Skeletal muscle tissue (tissue), 4 donors: ENCODE measurements around the gene CNN2. TPM values are rescaled to one million over a fixed set of nuclear protein-coding genes. Genes with fewer than 3 reads are reported as not detected.

Experiments
- H3K27ac ChIP-seq: one replicate; pipeline ENCODE4 v1.7.0; 2013; ENCODE audit warnings: mild to moderate bottlenecking, low read depth, low read length, inconsistent platforms
- H3K27me3 ChIP-seq, 3 donors: one replicate each; pipeline ENCODE4 v1.7.0; 2013; ENCODE audit warnings: low read length in 3 of 3; ENCODE audit not compliant: control insufficient read depth in 3 of 3, insufficient read depth in 3 of 3
- H3K36me3 ChIP-seq, 3 donors: one replicate each; pipeline ENCODE4 v1.7.0; 2013; ENCODE audit warnings: low read length in 3 of 3; ENCODE audit not compliant: control insufficient read depth in 3 of 3, insufficient read depth in 3 of 3
- H3K4me1 ChIP-seq, 3 donors: one replicate each; pipeline ENCODE4 v1.7.0; 2013; ENCODE audit warnings: low read length in 3 of 3, mild to moderate bottlenecking in 3 of 3; ENCODE audit not compliant: control insufficient read depth in 3 of 3, insufficient read depth in 3 of 3
- H3K4me3 ChIP-seq, 3 donors: one replicate each; pipeline ENCODE4 v1.7.0; 2013; ENCODE audit warnings: low read length in 3 of 3
- H3K9ac ChIP-seq, 3 donors: one replicate each; pipeline ENCODE4 v1.7.0; 2013; ENCODE audit warnings: low read length in 3 of 3, mild to moderate bottlenecking in 3 of 3, moderate library complexity in 2 of 3, low read depth in 1 of 3
- H3K9me3 ChIP-seq, 3 donors: one replicate each; pipeline ENCODE4 v1.7.0; 2013; ENCODE audit warnings: low read length in 3 of 3; ENCODE audit not compliant: control insufficient read depth in 3 of 3
- total RNA-seq: library from RNA; depleted of rRNA; stranded (reverse); fragments of >200 nt; gene quantifications from one replicate; pipeline ENCODE4 v1.2.3, GENCODE V29; 2014
- donor health status: Osteomylitis.

CNN2 gene
- total RNA-seq, 1 donor from 2014 or later: 40.2 TPM

DNA sequence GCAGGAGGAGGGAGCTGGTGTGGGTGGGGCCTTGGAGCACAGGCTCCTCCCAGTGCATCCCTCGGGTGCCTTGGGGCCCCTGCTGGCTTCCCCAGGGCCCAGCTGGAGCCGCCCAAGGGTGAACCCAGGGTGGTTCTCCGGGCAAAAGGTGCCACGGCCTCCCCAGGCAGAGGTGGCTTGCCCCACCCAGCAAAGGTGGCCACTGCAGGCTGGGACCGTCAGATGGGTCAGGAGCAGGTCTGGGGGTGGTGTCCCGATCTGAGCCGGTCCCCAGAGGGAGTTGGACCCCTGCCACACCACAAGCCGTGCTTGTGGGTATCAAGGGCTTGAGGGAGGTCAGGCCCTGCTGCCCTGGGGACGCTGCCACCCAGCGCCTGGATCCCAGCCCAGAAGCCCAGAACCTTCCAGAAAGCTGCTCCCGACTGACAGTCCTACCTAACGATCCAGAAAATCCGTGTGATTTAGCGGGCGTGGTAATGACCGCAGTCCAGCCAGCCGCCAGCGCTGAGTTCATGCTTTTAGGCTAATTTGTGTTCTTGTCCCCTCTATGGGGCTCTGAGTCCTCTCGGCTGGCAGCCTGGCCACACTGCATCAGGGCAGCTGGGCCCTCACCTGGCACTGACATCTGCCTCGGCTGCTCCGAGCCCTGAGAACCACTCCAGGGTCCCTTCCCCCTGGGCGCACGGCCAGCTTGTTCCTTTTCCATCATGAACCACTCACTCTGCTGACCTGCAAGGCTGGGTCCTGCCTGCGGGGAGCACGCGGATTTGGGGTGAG lies 31.2 kb upstream of the CNN2 start:
- peaks cover 40 to 46% (median 45%) of the 10 kb centered on the region in 3 donors for H3K27me3 ChIP-seq
- H3K36me3 ChIP-seq: peaks cover 2 to 13% (median 12%) of the 10 kb centered on the region in 3 donors
- H3K4me3 ChIP-seq: no peak overlapping the region
- no peak overlapping the region for H3K9ac ChIP-seq
- H3K27ac ChIP-seq: no peak overlapping the region
- H3K4me1 ChIP-seq: peaks cover 0 to 10% (median 10%) of the 10 kb centered on the region in 3 donors
- H3K9me3 ChIP-seq: no peaks in the 10 kb centered on the region

DNA sequence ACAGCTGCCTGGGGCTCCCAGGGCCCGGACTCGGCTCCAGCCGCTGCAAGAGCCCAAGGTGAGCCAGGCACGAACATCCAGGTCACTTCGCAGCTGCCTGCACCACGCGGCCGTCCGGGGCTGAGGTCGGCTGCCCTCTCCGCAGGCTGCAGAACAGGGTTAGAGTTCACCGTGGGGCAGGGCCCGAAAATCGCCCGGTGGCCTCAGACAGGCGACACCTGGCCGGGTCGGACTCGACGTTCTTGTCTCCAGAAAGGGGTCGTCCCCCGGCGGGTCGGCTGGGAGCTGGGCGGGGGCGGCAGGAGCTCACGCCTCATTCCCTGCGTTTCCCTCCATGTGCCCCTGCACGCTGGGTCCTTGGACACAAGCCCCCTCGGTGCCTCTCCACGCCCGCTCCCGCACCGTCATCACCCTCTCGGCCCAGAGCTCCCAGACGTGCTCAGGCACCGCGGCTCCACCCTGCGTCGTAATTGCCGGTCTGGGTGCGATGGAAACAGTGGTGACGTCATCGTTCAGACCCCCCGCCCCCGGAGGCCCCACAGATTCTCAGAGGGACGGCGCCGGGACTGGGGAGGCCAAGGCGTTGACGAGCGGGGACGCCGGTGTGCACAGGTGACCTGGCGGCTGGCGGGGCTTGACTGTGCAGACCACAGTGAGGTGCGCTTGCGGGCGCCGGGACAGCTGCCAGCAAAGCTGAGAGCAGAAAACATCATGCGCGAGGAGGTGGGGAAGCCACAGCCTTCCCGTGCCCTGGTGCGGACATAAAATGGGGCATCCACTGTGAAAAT lies 30.2 kb upstream of the CNN2 start:
- H3K9me3 ChIP-seq: no peaks in the 10 kb centered on the region
- peaks cover 43 to 54% (median 53%) of the 10 kb centered on the region in 3 donors for H3K27me3 ChIP-seq
- no peak overlapping the region for H3K4me3 ChIP-seq
- peaks cover 0 to 6% (median 5%) of the 10 kb centered on the region in 3 donors for H3K36me3 ChIP-seq
- no peak overlapping the region for H3K9ac ChIP-seq
- peaks cover 0 to 13% (median 10%) of the 10 kb centered on the region in 3 donors for H3K4me1 ChIP-seq
- H3K27ac ChIP-seq: no peak overlapping the region

DNA sequence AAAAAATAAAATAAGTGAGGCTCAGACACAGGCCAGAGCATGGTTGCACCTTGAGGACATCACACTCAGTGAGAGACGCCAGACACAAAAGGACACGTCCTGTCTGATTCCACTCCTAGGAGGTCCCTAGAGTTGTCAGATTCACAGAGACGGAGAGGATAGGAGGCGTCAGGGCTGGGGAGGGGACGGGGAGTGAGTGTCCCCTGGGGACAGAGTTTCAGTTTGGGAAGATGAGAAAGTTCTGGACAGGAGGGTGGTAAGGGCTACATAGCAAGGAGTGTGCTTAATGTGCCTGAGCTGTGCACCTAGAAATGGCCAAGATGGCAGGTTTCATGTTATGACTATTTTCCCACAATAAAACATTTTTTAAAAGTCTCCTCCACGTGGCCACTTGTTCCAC lies 28.3 kb upstream of the CNN2 start:
- Histone ChIP-seq H3K9ac (no peak overlapping the region), H3K27me3 (peaks cover 51 to 67% (median 67%) of the 10 kb centered on the region in 3 donors), H3K36me3 (peaks cover 0 to 3% (median 1%) of the 10 kb centered on the region in 3 donors), H3K9me3 (no peaks in the 10 kb centered on the region), H3K4me3 (no peak overlapping the region), H3K4me1 (peaks cover 0 to 16% (median 10%) of the 10 kb centered on the region in 3 donors), H3K27ac (no peak overlapping the region)

DNA sequence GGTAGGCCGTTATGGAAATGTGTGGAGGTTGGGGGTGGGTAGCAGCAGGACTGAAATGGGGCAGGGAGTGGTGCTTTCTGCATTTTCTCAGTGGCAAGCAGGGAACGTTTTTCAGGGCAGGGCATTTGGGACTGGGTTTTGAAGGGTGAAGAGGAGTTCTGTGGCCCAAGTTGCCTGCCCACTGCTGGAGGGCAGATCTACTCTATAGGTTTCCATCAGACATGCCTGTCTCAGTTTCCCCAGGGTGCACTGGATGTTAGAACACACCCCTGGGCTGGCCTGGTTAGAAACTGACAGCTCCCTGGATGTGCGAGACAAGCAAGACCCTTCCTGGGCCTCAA lies 27.1 kb upstream of the CNN2 start:
- Histone ChIP-seq H3K9me3 (no peaks in the 10 kb centered on the region), H3K27ac (no peak overlapping the region), H3K36me3 (no peaks in the 10 kb centered on the region), H3K27me3 (peaks cover 61 to 79% (median 77%) of the 10 kb centered on the region in 3 donors), H3K4me1 (peaks cover 0 to 16% (median 10%) of the 10 kb centered on the region in 3 donors), H3K4me3 (no peak overlapping the region), H3K9ac (no peak overlapping the region)

DNA sequence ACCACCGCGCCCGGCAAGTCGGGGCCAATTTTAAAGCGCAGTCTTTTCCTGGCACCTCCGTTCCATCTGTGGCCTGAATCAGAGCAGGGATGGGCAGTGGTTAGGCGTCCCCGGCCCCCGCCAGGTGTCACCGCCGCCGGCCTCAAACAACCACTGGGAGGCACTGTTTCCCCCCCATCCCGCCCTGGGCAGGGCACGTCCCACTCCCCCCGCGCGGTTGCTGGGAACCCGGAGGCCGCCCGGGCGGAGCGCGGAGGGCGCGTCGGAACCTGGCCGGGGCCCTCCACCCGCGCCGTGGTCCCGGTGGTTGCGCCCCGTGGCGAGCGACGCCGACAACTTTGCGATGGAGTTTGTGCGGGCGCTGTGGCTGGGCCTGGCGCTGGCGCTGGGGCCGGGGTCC lies 26.3 kb upstream of the CNN2 start, which contains the start of gene GRIN3B:
Gene GRIN3B, plus strand, starts transcription at position 325 of the 400 bp plus-strand sequence. Its CDS starts 19 bp downstream, at position 344.
- Histone ChIP-seq H3K36me3 (no peaks in the 10 kb centered on the region), H3K9ac (no peak within 1 kb of the TSS), H3K9me3 (no peaks in the 10 kb centered on the region), H3K4me1 (peaks cover 0 to 15% (median 10%) of the 10 kb centered on the region in 3 donors), H3K27me3 (peaks cover 59 to 80% (median 74%) of the 10 kb centered on the region in 3 donors), H3K4me3 (no peak within 1 kb of the TSS), H3K27ac (no peak within 1 kb of the TSS)

DNA sequence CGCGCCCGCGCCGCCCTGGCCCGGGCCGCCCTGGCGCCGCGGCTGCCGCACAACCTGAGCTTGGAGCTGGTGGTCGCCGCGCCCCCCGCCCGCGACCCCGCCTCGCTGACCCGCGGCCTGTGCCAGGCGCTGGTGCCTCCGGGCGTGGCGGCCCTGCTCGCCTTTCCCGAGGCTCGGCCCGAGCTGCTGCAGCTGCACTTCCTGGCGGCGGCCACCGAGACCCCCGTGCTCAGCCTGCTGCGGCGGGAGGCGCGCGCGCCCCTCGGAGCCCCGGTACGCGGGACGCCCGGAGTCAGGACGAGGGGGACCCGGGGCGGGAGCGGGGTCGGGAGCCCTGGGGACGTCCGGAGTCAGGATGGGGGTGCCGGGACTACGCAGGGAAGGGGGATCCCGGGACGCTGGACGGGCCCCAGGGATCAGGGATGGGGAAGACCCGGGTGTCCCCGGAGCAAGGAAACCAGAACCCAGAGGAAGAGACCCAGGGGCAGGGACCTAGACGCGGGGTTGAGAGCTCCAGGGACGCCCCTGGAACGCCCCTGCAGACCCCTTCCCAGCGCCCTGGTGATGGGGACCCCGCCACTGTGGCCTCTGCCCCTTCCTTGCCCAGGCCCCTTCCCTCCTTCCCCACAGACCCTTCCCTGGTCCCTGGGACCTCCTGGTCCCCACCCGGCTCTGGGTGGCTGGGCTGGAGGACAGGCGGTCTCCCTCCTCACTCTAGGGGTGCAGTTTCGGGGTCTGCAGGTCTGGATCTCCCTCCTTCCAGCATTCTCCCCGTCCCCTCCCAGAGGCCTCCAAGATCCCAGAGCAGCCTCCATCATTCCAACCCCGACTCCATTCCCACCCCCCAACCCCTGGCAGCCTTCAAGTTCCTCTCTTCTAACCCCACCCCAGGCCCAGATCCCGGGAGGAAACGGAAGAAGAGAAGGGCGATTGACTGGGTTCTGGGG lies 25.5 kb upstream of the CNN2 start:
- no peak overlapping the region for H3K27ac ChIP-seq
- H3K4me3 ChIP-seq: no peak overlapping the region
- H3K27me3 ChIP-seq: peaks cover 52 to 72% (median 69%) of the 10 kb centered on the region in 3 donors
- no peaks in the 10 kb centered on the region for H3K36me3 ChIP-seq
- H3K9ac ChIP-seq: no peak overlapping the region
- H3K9me3 ChIP-seq: no peaks in the 10 kb centered on the region
- H3K4me1 ChIP-seq: peaks cover 0 to 11% (median 7%) of the 10 kb centered on the region in 3 donors

DNA sequence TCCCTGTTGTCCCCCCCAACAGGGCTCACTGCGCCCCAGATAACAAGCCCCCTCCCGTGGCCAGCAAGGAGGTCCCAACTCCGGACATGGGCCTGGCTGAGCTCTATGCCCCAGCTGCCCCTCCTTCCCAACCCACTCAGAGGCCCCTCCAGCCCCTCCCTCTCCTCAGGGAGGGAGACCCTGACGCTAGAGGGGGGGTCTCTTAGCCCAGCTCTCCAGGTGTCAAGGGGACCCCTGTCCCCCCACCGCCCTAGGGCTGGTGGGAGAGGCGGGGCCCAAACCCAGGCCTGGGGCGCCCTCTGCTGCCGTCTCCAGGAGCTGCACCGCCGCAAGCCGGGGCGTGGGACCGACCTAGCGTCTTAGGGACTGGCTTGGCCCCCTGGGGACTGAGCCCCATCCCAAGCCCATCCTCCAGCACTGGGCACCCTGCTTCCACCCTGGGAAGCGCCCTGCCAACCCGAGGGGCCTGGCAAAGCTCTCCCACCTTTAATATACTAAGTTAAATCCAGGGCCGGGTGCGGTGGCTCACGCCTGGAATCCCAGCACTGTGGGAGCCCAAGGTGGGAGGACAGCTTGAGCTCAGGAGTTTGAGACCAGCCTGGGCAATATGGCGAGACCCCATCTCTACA lies 24.8 kb upstream of the CNN2 start:
- H3K9ac ChIP-seq: no peak overlapping the region
- H3K9me3 ChIP-seq: no peaks in the 10 kb centered on the region
- no peak overlapping the region for H3K4me3 ChIP-seq
- H3K4me1 ChIP-seq: peaks cover 0 to 6% (median 0%) of the 10 kb centered on the region in 3 donors
- H3K36me3 ChIP-seq: no peaks in the 10 kb centered on the region
- H3K27ac ChIP-seq: no peak overlapping the region
- peaks cover 45 to 64% (median 61%) of the 10 kb centered on the region in 3 donors for H3K27me3 ChIP-seq

DNA sequence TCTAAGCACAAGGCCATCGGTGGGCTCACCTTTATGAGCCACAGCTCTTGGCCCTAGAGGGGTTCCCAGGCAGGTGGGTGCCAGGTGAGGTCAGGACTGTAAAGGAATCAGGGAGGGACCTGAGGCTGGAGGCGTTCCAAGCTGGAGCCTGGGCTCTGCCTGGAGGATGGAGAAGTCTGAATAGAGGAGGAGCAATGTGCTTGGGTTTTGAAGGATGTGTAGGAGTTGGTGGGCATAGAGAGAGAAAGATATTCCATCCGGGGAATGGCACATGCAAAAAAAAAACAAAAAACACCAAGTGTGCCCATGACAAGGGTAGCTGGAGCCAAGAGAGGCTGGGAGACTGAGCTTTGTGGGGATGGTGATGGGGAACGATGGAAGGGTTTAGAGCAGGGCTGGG lies 23.8 kb upstream of the CNN2 start:
- Histone ChIP-seq H3K27ac (no peak overlapping the region), H3K9me3 (no peaks in the 10 kb centered on the region), H3K4me1 (peaks cover 0 to 6% (median 0%) of the 10 kb centered on the region in 3 donors), H3K27me3 (peaks cover 38 to 56% (median 54%) of the 10 kb centered on the region in 3 donors), H3K36me3 (no peaks in the 10 kb centered on the region), H3K9ac (no peak overlapping the region), H3K4me3 (no peak overlapping the region)

DNA sequence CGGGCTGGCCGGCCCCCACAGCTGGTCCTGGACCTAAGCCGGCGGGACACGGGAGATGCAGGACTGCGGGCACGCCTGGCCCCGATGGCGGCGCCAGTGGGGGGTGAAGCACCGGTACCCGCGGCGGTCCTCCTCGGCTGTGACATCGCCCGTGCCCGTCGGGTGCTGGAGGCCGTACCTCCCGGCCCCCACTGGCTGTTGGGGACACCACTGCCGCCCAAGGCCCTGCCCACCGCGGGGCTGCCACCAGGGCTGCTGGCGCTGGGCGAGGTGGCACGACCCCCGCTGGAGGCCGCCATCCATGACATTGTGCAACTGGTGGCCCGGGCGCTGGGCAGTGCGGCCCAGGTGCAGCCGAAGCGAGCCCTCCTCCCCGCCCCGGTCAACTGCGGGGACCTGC lies 23.1 kb upstream of the CNN2 start:
- Histone ChIP-seq H3K9me3 (no peaks in the 10 kb centered on the region), H3K4me3 (no peak overlapping the region), H3K4me1 (peaks cover 0 to 6% (median 0%) of the 10 kb centered on the region in 3 donors), H3K36me3 (no peaks in the 10 kb centered on the region), H3K27ac (no peak overlapping the region), H3K27me3 (peaks cover 32 to 49% (median 47%) of the 10 kb centered on the region in 3 donors), H3K9ac (no peak overlapping the region)
